Left ventricle myocardium superior (tissue), 1 donor: ENCODE data around the gene TACR3. TPM values are rescaled to one million over a fixed set of nuclear protein-coding genes. Genes with fewer than 3 reads are reported as not detected.
"Not testable (repeated sequence)": the region's sequence is repeated elsewhere in the genome, so short reads cannot be mapped to it uniquely, and the experiment has no call there.

Experiments used
- ATAC-seq: fragments of 200-7000 bp; cut with Tn5 transposase; one replicate; pipeline ENCODE4 v1.9.1; 2020; ENCODE audit warnings: mild to moderate bottlenecking, moderate library complexity
- DNase-seq: peaks from one replicate; pipeline ENCODE4 v3.0.0-alpha.2; 2020
- intact Hi-C: fragments of 100-400 bp; cut with micrococcal nuclease; formaldehyde crosslinking; loops from one replicate; pipeline ENCODE4 v1.11.0; 2022
- long read RNA-seq: library from polyadenylated mRNA; unstranded; transcript quantifications from one replicate; pipeline ENCODE4 v2.0.0, GENCODE V29; 2021
- total RNA-seq: library from RNA; stranded (reverse); fragmentation: NEBNext Ultra II Directional; extraction: Animal tissue kit (Norgen Biotek cat#: 25700); gene quantifications from one replicate; pipeline ENCODE4 v1.2.1, GENCODE V29; 2021
- donor health status: DM: no; HTN: yes; CAD: no; lungs with severe emphysema.

Gene TACR3, protein sequence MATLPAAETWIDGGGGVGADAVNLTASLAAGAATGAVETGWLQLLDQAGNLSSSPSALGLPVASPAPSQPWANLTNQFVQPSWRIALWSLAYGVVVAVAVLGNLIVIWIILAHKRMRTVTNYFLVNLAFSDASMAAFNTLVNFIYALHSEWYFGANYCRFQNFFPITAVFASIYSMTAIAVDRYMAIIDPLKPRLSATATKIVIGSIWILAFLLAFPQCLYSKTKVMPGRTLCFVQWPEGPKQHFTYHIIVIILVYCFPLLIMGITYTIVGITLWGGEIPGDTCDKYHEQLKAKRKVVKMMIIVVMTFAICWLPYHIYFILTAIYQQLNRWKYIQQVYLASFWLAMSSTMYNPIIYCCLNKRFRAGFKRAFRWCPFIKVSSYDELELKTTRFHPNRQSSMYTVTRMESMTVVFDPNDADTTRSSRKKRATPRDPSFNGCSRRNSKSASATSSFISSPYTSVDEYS
- not detected for total RNA-seq
- long read RNA-seq = 0 reads

GRCh38 chr4:103719830-103720207, at the start of gene TACR3:
Gene TACR3, minus strand, starts transcription at chr4:103719985. Its CDS starts 310 bp downstream, at chr4:103719675.
- DNase-seq = peak; percentile 42
- intact Hi-C loops = no loop called here
- ATAC-seq = peak; percentile 42

DNA sequence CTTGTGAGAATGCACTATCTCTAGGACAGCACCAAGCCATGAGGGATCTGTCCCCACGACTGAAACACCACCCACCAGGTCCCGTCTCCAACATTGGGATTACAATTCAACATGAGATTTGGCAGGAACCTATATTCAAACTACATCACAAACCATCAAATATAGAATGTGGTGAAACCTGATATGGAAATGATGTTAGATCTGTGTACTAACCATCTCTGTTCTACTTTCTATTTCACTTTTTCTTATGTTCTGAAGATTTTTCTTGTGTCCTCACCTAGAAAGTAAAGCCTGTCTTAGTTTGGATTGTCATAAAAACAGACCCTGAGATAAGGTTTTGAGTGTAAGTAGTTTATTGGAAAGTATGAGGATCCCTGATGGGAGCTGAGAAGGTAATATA, 37.8 kb upstream of the TACR3 start:
- ATAC-seq = no peak
- intact Hi-C loops = no loop called here
- no peak for DNase-seq

DNA sequence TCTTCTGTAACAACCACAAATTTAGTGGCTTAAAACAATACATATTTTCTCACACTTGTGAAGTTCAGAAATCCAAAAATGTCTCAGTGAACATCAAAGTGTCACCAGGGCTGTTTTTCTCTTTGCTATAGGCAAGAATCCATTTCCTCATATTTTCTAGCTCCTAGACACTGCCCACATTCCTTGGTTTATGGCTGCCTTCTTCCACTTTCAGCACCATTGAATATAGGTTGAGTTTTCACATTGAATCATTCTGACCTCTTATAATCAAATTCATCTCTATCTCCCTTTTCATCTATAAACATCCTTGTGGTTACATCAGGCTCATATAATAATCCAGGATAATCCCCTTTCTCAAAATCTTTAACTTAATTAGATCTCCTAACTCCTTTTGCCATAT, 37.0 kb upstream of the TACR3 start:
- ATAC-seq (no peak), DNase-seq (no peak)
- intact Hi-C loops = no loop called here

- intact Hi-C loops = no loop called here
- ATAC-seq (no peak), DNase-seq (no peak)
Measured at GRCh38 chr4:103754844-103755243, 35.1 kb upstream of the TACR3 start.

DNA sequence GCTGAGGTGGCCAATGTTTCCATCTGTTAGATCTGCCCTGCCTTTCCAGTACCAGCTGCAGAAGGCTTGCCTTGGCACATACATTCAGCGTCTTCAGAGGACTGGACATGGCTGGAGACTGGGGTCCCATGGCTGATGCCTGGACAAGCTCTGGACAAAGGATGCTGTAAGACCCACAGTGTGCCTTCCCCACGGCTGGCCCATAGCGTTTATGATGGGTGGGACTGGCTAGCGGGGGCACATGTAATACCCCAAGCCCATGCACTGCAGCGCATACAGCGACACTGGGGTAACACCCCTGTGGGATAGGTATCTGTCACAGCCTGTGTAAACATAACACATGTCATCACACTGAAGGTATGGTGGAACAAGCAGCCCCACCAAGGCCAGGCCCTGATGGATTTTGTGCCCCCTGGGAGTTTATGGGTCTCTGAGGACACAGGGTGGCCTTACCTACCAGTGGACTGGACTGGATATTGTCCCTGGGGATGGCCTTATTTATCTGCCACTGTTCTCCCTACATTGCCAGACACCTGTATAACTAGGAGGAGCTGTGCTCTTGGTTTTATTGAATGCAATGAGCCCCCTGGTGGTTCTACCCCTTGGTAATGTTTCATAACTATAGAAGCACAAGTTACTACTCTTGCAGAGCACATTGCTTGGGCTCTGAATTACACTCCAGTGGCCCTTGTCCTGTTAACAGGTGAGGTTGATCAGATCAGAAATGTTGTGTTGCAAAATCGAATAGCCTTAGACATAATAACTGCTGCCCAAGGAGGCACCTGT, 34.3 kb upstream of the TACR3 start:
- intact Hi-C loops = no loop called here

GRCh38 chr4:103723150-103723549, 3.4 kb upstream of the TACR3 start:
- intact Hi-C loops, ATAC-seq: not testable (repeated sequence)
- peak; percentile 14 for DNase-seq

More for the DNA sequence above, 34.3 kb upstream of the TACR3 start:
- ATAC-seq (no peak), DNase-seq (no peak)

DNA sequence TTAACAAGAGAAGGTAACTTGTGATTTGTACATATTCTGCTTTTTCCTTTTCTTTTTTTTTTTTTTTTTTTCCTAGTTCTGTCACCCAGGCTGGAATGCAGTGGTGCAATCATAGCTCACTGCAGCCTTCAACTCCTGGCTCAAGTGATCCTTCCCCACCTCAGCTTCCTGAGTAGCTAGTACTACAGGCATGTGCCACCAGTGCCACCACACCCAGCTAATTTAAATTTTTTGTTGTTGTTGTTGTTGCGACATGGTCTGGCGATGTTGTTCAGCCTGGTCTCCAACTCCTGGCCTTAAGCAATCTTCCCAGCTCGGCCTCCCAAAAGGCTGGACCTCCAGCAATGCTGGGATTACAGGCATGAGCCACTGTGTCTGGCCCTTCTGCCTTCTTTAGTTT, 1.5 kb upstream of the TACR3 start:
- DNase-seq (no peak), ATAC-seq (no peak)
- intact Hi-C loops = no loop called here

- intact Hi-C loops = no loop called here
- no peak for ATAC-seq
Measured at GRCh38 chr4:103720661-103721060, 876 bp upstream of the TACR3 start.

DNA sequence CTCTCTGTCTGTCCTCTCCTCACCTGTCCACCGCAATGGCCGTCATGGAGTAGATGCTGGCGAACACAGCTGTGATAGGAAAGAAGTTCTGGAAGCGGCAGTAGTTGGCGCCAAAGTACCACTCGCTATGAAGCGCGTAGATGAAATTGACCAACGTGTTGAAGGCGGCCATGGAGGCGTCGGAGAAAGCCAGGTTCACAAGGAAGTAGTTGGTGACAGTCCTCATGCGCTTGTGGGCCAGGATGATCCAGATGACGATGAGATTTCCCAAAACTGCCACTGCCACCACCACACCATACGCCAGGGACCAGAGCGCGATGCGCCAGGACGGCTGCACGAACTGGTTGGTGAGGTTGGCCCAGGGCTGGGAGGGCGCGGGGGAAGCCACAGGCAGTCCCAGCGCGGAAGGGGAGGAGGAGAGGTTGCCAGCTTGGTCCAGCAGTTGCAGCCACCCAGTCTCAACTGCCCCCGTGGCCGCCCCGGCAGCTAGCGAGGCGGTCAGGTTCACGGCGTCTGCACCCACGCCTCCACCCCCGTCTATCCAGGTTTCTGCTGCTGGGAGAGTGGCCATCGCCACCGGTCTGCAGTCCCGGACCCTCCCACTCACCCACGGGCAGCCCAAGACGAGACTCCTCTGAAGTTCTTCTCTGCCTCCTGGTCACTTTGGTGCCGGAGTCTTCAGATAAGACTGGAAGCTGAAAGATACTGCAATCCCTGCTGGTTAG, 518 bp downstream of the TACR3 start:
- intact Hi-C loops = no loop called here
- ATAC-seq (no peak), DNase-seq (no peak)

More at GRCh38 chr4:103720661-103721060, 876 bp upstream of the TACR3 start:
- no peak for DNase-seq

DNA sequence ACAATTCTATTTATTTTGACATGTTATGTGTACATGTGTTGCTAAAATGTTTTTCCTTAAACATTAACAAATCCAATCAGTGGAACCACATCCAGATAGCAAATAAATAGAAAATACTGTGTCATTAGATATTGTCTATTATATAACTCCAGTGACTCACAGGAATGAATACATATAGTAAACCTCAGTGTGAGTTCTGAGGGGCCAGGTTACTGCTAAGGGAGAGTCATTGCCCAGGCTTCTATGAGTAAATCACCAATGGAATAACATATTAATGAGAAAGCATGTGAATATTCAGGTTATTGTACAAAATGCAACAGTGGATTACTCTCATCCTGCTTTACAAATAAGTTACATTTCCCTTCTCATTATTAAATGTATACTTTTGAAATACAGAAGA, 27.2 kb downstream of the TACR3 start:
- ATAC-seq = no peak
- DNase-seq = no peak
- intact Hi-C loops = no loop called here

DNA sequence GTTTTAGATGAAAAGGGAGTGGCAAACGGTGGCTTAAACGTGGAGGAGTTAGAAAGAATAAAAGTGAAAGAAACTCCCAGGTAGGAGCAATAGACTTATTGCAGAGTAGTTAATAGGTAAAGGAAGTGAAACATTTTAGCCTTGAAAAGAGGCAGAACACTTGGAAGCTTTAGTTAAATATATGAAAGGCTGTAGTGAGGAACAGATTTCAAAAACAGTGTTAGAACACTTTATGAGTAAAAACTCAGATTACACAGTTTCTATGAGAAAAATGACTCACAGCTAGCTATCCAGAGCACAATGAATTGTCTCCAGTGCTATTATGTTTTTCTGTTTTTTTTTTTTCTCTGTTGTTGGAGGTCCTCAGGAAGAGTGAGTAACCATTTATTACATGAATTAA, 45.8 kb downstream of the TACR3 start:
- DNase-seq = no peak
- intact Hi-C loops = no loop called here
- ATAC-seq = no peak

- ATAC-seq, DNase-seq, intact Hi-C loops: not testable (repeated sequence)
Measured at GRCh38 chr4:103666764-103667163, 53.0 kb downstream of the TACR3 start.

GRCh38 chr4:103664436-103665075, 55.2 kb downstream of the TACR3 start:
- DNase-seq (no peak), ATAC-seq (no peak)
- intact Hi-C loops = no loop called here

DNA sequence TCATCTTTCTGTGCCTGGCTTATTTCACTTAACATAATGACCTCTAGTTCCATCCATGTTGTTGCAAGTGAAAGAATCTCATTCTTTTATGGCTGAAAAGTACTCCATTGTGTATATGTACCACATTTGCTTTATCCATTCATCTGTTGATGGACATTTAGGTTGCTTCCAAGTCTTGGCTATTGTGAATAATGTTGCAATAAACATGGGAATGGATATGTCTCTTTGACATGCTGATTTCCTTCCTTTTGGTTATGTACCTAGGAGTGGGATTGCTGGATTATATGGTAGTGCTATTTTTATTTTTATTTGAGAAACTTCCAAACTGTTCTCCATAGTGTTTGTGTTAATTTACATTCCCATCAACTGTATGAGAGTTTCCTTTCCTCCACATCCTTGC, 71.2 kb downstream of the TACR3 start:
- DNase-seq (no peak), ATAC-seq (no peak)
- intact Hi-C loops = no loop called here

- ATAC-seq (no peak), DNase-seq (no peak)
- intact Hi-C loops = no loop called here
Measured at GRCh38 chr4:103645991-103646390, 73.8 kb downstream of the TACR3 start.

DNA sequence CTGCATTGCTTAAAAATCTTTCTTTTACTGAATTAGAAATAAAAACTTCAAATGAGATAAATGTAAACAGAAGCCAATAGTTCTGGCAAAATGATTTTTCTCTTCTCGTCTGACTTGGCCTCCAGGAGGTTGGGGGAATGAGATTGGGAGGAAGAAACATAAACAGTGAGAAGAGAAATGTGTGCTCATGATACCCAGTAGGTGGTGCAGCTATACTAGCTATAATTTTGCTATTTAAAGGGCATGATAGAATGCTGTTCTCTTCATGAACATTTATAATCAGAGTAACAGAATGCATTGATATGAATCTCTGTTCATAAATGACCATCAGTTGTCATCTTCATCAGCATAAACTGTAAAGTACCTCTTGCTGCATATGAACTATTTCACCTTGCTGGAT, 85.5 kb downstream of the TACR3 start:
- no peak for ATAC-seq
- intact Hi-C loops = no loop called here
- no peak for DNase-seq

GRCh38 chr4:103626296-103626695, 93.5 kb downstream of the TACR3 start:
- ATAC-seq (no peak), DNase-seq (no peak)
- intact Hi-C loops = no loop called here

DNA sequence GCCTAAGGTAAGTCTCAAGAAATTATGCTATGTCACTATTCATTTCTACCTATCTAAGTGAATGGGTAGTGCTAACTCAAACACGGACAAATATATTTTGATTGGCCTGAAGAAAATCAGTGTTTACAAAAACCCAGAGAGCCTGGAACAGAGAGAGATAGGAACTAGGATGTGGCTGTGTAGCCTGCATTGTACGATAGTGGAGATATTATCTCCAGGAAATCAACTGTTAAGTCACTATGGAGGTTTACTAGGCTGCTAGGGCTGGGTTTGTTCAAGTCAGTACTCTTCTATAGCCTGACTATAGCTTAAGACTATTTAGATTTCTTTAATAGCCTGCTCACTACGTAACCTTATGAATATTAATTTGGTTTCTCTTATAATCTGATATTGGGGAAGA, 127.9 kb downstream of the TACR3 start:
- intact Hi-C loops = no loop called here
- ATAC-seq = no peak
- DNase-seq = no peak

DNA sequence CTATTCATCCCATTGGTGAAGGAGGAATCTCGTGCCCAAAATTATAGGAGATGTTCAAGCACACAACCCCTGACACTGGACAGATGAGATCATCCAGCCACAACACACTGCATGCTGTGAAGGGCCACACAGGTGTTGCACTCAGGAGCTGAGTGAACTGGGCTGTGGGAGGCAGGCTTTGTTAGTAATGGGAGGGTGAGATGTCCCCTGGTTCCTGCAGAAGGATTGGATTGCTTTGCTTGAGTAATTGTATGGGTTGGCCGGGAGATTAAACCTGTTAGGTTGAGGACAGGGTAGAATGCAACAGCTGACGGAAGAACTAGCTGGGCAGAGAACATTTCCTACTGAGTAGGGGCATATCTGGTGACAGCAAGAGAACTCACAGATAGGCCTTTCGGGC, 152.2 kb downstream of the TACR3 start:
- intact Hi-C loops = no loop called here
- DNase-seq = no peak
- ATAC-seq = no peak
